ENCODE measurements around the gene FDXR.
"Not testable (repeated sequence)": the region's sequence is repeated elsewhere in the genome, so short reads cannot be mapped to it uniquely, and the experiment has no call there.

The FDXR gene

DNA sequence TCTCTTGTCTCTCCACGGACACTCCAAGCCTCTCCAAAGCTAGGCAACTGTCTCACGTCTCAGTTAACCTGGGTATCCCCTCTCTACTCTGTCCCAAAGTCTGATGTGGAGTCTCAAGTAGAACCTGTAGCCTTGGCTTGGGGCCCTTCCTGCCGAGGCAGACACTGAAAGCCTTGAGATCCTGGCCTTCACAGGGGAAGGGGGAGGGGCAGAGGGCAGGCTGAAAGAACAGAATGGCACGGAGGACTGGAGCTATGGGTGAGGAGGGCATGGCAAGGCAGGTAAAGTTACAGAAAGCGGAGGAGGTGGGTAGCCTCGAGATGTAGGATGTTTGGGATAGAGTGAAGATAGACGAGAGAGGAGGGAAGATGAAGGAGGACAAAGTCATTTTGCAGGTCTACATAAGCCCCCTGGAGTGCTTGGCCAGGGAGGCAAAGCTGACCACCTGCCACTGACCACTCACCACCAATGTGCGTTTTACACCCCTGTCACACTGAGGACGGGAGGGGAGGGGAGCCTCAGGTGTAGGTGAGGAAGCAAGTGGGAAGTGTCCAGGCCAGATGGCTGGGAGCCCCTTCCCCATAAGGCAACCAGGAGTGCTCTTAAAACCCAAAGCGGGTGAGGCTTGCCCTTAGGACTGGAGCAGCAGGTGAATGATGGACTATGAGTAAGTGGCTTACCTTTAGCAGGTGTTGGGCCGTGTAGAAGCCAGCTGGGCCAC is 1.3 kb downstream of the FDXR start:
- DNase-seq, result no peak

DNA sequence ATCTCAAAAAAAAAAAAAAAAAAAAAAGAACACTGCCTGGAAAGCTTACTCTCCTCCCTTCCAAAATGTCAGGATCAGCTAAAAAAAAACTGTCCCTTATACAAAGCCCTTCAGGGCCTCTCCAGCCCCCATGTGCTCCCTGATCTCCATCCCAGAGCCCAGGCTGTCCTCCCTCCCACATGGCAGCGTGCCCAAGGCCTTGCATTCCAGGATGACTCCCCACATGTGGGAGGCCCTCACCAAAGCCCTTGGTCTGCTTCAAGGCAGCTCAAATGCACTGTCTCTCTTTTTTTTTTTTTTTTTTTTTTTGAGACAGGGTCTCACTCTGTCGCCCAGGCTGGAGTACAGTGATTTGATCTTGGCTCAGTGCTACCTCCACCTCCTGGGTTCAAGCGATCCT is 2.3 kb downstream of the FDXR start:
- DNase-seq, result no peak

DNA sequence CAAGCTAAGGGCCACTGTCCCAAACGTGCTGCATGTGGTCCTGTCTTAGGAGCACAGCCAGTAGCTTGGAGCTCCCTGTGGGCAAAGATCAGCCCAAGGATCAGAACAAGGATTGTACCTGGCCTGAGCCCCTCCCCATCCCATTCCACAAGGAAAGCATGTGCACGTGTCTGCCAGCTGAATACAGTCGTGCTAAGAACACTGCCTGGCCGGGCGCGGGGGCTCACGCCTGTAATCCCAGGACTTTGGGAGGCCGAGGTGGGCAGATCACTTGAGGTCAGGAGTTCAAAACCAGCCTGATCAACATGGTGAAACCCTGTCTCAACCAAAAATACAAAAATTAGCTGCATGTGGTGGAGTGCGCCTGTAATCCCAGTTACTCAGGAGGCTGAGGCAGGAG is 2.8 kb downstream of the FDXR start:
- not testable (repeated sequence) for DNase-seq

DNA sequence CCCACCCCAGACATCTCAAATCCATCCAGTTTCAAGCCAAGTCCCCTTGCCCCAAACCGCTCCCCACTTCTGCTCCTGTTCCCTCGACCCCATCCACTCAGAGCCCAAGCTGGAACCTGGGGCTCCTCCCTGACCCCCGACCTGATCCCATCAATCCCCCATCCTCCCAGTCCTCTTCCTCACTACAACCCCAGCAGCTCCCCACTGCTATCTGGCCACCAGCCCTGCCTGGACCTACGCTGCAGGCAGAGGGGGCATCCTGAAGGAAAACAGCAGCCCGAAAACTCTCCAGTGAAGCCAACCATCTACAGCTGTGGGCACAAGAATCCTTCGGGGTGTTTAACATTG is 3.9 kb downstream of the FDXR start:
- no peak for DNase-seq

DNA sequence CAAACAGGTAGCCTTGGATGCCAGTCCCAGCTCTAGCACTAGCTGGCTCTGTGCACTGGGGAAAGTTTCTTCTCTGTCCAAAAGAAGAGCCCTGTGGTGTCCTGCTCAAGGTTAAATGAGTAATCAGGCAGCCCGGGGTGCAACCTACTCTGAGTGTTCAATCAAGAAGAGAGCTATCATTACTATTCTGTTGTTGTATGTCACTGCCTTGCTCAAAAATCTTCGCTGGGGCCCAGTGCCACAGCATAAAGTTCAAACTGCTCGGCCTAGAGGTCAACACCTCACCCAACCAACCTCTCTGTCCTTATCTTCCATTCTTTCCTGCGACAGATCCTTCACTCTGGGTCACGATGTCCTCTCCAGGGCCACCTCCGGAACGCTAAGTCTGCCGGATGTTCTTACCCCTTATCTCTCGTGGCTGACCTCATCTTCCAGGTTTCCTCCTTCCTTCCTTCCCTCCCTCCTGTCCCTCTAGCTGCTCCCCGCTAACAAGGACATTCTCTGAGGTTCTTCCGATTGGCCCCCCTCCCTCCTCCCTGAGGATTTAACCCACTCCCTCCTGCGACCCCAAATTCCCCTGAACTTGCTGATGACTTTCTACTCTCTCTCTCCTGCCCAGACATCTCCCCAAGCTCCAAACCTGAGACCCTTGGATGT is 4.4 kb downstream of the FDXR start:
- DNase-seq, result no peak

DNA sequence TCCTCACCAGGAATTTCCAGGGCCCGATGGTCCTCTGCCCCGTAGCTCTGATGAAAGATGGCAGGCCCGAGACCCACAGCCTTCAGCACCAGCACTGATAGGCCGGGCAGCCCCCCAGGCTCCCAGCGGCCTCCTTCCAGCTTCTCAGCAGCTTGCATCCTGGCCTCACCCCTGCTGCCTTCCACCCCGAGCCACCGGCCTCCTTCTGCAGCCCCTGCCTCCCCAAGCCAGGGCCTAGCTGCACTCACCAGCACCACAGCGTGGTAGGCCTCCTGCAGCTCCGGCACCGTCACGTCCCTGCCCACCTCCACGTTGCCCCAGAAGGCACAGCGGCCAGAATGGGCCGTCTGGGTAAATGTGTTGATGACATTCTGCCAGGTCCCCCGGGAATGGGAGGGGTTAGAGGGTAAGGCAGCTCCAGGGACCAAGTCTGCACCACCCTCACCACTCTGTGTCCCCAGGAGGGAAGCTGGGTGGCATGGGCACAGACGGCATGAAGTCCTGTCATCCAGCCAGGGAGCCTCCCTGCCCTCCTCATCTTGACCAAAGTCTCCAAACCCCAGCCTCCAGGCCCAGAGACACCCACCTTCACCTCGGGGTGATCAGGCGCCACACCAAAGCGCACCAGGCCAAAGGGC is 6.5 kb downstream of the FDXR start:
- DNase-seq, result no peak

DNA sequence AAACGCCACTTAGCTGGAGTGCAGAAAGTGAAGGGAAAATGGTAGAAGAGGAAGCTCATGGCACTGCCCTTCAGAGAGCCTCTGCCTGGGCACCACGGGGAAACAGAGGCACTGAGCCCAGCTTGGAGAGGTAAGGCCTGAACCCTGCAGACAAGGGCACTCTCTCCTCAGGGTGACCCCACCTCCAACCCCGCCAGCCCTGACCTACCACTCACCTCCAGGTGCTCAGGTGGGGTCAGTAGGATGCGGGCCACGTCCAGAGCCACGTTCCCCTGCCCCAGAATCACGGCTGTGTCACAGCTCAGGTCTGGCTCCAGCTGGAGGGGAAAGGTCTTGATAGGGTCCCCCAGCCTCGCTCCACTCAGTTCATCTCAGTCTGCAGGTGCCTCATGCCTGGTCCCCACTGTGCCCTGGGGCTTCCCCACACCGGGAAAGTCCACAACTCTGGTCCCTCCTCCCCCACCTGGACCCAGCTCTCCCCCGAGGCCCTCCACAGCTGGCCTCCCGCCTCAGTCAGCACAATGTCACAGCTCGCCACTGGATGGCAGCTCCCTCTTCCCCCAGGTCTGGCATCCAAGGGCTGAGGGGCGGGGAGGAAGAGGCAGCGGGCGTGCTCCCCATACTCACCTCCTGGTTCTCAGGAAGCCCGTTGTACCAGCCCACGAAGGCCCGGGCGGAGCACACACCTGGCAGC is 7.1 kb downstream of the FDXR start:
- DNase-seq, result no peak

DNA sequence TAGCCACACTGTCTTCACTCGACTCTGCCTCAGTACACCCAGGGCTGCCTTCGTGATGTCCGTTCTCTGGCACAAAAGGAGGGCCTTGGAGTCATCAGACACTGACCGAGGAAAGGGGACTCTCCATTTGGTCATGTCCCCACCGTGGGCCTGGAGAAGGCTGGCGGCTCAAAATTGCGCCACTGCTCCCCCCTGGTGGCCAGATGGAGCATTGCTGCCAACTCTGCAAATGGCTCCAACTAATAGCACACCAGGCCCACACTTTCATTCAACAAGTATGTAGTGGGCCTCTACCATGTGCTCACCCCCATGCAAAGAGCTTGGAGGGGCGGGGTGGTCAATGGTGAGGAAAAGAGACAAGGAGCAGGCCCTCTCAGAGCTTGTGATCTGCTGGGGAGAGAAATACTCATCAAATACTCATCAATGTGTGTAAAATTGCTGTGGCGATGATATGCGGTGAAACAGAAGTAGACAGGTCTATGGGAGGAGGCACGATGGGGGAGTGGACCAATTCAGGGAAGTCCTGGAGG is 7.9 kb downstream of the FDXR start:
- DNase-seq, result peak; percentile 87

DNA sequence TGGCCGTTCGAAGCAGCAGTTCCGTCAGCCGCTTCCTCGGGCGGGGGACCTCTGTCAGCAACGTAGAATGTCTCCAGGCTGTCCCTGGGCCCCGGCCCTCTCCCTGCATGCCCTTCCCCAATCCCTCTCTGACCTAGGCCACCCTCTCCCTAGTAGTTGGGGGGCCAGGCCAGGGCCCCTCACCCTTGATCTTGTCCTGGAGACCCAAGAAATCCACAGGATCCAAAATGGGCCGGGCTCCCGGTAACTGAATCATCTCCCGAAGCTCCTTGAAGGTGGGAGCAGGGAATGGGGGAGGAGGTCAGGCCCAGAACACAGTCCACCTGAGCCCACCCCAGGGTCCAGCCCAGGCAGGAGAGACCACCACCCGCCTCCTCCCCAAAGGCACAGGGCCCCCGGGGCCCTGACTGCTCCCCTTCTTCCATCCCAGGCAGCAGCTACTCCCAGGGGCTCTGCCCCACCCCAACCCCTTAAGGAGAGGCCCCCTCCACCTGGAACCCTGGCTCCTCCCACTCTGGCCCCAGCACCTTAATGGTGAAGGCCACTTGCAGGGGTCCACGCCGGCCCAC is 8.4 kb downstream of the FDXR start:
- no peak for DNase-seq

DNA sequence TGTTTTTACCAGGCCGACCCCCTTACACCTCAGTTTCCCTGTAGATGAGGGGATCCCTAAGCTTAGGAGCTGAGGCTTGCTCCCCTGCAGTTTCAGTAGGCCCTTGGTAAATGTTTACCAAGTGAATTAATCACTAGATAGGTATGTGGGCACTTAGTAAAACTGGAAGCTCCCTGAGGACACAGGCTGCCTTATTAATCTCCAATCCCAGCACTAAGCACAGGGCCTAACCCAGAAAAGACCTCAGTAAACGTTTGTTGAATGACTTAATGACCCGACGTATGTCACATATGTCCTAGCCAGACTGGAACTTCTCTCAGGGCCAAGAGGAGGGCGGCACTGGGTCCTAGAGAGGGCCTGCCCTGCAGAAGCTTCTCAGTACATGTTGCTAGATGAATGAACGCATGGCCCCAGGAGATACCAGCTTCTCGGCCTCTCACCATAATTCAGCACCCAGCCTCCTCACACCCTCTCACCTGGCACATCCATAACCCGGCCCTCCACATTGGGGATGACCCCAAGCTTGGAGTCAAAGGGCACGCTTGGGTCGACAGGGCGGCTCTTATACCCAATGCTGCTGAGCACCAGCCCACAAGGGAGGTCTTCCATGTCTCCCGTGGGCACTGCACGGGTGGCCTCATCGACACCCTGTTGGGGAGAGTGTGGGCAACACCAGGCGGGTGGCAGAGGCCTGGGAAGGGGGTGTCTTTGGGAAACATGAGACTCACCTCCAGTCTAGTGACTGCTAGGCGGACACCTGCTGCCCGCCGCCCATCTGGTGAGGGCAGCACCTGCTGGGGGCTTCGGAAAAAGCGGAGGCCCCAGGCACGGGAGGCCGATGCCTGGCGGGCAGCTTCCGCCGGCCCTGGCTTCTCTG is 9.1 kb downstream of the FDXR start:
- DNase-seq, result no peak

DNA sequence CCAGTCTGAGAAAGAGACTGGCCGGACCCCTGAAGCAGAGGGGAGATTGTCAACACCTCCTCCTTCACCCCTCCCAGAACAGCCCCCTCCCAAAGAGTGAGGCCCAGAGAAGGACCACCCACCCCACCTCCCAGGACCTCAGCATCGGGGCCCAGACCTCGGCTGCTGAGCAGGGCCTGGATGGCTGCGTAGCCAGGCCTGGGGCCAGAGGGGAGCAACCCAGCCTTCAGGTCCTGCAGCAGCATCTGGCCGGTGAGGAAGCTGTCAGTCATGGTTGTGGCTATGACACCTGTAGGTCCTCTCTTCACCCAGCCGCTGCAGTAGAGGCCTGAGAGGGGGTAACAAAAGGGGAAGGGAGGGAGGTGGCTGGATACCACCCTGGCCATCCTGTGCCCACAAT is 9.9 kb downstream of the FDXR start:
- no peak for DNase-seq

DNA sequence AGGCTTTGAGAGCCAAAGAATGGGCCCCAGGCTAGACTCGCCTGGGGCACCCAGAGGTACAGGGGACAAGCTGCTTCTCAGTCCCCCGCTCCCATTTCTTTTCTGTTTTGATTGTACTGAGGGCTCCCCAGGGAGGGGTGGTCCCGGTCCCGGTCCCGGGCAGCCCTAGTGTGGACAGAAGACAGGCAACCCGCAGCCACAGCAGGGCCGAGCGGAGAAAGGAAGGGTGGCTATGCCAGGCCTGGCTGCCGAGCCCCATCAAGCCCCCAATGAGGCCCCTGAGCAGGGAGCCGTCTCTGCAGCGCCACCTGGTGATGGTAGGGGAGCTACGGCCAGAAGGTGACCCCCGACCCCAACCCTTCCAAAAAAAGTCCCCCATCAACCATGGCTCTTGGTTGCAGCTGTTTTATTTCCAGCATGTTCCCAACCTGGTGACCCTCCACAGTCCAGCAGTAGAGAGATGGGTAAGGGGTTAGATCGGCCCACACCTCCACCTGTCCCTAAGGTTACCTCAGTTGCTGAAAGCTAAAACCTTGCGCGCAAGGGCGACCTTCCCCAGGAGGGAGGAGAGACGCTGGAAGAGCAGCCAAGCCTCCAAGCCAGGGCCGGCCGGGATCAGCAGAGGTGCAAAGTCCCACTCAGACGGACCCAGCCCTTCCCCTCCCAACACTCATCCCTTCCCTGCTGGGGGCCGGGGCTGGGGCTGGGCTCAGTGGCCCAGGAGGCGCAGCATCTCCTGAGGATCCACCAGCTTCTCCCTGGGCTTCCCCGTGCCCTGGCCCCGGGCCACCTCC is 10.5 kb downstream of the FDXR start:
- DNase-seq, result peak; percentile 87

DNA sequence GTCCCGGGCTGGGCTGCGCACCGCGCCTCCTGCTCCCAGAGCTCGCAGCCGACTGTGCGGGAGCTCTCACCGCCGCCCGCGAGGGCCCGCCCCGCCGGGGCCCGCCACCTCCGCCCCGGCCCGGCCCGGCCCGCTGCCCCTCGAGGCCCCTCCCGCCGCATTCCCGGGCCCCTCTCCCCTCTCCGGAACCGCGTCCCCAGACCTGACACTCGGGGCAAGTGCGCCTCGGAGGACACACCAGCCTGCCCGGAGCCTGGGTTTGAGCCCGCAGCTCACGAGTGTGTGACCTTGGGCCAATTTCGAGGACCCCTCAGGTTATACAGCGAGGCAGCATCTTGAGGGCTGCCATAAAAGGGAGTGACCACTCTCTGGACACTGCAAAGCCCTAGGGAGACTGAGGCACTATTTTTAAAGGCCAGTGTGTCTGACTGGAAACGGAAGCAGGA is 11.1 kb downstream of the FDXR start:
- DNase-seq, result no peak

DNA sequence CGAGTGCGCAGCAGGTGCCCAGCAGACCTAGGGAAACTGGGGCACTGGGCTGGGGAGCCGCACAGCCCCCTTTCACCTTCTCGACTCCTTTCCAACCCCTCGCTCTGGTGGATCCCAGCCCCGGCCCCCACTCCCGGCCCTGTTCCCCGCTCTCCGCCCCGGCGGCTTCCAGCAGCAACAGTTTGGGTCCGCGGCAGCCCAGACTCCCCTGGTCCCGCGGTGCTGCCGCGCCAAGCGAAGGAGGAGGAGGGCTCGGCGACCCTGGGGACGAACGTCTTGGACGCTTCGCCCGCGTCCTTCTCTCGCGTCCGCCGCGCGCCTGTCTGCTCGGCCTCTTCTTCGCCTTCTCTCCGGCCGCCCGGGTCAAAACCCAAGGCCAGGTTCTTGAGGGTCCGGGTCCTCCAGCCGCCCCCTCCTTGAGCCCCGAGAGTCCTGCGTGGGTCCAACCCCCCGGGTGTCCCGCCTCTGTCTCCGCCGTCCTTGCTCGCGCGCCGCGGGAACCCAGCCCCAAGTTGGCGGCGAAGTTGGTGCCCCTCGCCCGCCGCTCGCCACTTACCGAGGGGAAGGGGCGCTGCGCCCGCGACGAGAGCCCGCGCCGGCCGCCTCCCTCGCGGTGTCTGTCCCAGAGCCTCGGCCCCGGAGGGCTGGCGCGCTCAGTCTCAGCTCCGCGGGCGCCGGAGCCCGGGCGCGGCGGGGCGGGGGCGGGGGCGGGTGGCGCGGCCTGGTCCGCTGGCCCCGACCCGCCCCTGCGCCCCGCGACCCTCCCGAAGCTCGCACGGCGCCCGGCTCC is 11.7 kb downstream of the FDXR start:
- no peak for DNase-seq

DNA sequence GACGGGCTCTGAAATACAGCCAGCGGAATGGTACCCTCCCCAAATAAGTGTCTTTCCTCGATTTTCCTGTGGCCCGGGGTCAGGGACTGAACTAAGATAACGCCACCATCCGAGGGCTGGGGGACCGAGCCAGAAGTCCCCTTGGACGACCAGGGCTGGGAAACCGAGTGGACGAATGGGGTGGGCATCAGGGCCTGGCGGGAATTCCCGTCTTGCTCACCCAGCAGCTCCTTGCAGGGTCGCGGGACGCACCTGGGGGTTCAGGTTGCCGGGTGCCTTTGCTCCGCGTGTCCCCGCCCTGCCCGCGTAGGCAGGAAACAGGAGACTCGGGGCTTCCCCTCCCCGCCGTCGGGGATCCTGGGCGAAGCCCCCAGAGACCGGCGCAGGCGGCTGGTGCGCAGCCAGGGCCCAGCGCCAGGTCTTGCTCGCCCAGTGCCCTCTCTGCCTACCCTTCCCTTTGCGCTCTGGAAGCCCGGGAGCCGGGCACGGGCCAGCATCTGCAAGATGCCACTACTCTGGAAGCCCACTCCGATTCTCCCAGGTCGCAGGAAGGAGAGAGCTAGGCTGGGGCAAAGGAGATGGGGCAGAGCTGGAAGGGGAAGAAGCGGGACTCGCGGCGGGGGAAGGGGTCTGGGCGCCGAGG is 12.4 kb downstream of the FDXR start:
- DNase-seq, result no peak

DNA sequence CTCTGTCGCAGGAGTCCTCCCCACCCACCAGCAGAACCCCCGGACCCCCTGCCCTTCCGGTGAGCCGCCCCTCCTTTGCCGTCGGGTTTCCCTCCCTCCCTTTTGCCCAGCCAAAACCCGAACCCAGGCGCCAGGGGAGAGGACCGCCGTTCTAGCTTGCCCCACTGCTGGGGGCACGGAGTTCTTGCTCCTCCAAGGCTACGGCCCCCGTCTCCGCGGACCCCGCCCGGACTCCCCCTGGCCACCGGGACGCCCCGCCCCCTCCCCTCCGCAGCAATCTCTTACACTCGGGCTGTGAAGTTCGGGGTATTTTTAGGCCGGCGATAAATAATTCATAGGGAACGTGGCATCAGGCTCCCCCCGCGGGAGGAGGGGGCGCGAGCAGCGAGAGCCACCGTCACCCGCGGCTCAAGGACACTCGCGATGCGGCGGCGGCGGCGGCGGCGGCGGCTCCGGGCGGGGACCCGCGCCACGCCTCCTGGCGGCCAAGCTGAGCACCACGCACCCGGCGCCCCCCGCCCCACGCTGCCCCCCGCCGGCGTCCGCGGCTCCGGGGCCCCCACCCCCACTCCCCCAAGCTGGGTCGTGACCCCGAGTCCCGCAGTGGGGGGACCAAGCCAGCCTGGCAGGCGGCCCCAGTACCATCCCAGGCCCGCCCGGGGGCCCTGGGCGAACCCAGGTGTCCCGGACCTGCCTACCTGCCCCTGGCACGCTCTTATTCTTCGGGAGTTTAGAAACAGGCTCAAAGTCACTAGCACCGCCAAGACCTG is 13.2 kb downstream of the FDXR start, which contains the start of gene GRIN2C:
Gene GRIN2C (minus strand): TSS at position 427 of the 770 bp plus-strand sequence. CDS start 4,793 bp downstream, outside the sequence.
- peak; percentile 47 for DNase-seq

DNA sequence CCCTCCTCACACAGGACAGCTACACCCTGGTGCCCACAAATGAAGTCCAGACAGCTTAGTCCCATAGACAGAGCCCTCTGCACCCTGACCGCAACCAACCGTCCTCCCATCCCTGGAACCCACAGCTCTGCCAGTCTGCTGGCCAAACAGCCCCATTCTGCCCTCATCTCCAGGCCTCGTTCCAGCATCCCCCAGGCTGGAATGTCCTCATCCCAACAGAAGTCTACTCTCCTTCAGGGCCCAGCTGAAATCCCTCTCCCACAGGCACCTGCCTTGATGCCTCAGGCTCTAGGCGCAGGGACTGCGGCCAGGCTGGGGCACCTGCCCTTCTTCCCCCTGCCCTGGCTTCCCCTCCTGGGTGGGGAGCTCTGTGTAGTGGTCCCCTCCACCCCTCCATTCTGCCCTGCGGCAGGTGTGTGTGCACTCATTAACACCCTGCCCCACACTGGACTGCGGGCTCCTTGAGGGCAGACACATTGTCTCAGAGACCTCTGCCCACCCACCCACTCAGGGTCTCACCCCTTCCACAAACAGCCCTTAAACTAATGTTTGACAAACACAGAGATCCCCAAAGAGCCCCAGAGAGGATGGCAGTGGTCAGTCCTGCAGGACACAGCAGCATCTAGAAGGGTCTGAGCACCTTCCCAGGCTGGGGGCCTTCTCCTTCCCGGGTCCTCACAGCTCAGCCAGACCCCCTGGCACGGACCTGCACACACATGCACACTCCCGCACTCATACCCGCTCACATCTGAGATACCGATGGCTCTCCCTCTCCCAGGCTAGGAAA is 13.9 kb downstream of the FDXR start:
- DNase-seq, result no peak

DNA sequence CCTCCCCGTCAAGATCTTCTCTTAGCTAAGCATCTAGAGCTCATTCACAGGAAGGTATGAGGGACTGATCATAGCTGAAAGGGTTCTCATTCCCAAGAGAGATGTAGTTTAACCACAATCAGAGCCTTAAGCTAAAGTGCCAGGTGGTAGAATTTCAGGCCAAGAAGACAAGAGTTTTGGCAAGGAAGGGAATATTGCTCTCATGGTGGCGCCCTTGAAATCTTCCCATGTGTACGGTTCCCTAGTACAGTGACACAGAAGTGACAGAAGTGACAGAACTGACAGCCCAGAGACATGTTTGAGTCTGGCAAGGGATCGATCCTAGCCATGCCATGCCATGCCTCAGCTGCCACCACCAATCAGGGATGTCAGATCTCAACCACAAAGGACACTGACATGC is 15.6 kb downstream of the FDXR start:
- DNase-seq, result no peak
